ENCODE results near the gene CD209.
"Not testable (repeated sequence)": the region's sequence is repeated elsewhere in the genome, so short reads cannot be mapped to it uniquely, and the experiment has no call there.

Gene CD209

DNA sequence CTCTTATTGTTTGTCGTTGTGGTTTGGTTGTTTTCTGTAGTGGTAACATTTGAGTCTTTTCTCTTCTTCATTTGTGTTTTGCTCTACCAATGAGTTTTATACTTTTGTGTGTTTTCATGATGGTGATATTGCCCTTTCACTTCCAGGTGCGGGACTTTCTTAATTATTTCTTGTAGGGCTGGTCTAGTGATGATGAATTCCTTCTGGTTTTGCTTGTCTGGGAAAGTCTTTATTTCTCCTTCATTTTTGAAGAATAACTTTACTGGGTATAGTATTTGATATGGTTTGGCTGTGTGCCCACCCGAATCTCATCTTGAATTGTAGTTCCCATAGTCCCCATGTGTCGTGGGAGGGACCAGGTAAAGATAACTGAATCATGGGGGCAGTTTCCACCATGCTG, 8.9 kb upstream of the CD209 start:
- Histone ChIP-seq H3K4me1 (ENCODE audit: control insufficient read depth in 1 of 2, insufficient read depth in 2 of 2, low read length in 2 of 2) (no peaks in the 10 kb centered on the region), H3K27me3 (ENCODE audit: control insufficient read depth in 1 of 2, insufficient read depth in 2 of 2, low read length in 2 of 2) (peaks cover 0 to 3% of the 10 kb centered on the region in 2 donors), H3K4me3 (ENCODE audit: low read depth in 1 of 2, low read length in 2 of 2) (no peak overlapping the region), H3K9me3 (ENCODE audit: control insufficient read depth in 1 of 2, low read length in 2 of 2) (peaks cover 14 to 16% of the 10 kb centered on the region in 2 donors), H3K27ac (ENCODE audit: low read depth, low read length) (no peak overlapping the region), H3K36me3 (ENCODE audit: control insufficient read depth in 1 of 2, insufficient read depth in 2 of 2, low read length in 2 of 2) (no peaks in the 10 kb centered on the region), H3K9ac (ENCODE audit: low read depth in 1 of 2, low read length in 2 of 2) (no peak overlapping the region)

GRCh38 chr19:7751157-7751783, 3.9 kb upstream of the CD209 start:
- Histone ChIP-seq H3K4me3 (ENCODE audit: low read depth in 1 of 2, low read length in 2 of 2) (no peak overlapping the region), H3K36me3 (ENCODE audit: control insufficient read depth in 1 of 2, insufficient read depth in 2 of 2, low read length in 2 of 2) (no peaks in the 10 kb centered on the region), H3K27me3 (ENCODE audit: control insufficient read depth in 1 of 2, insufficient read depth in 2 of 2, low read length in 2 of 2) (no peaks in the 10 kb centered on the region), H3K27ac (ENCODE audit: low read depth, low read length) (no peak overlapping the region), H3K9me3 (ENCODE audit: control insufficient read depth in 1 of 2, low read length in 2 of 2) (peaks cover 0 to 1% of the 10 kb centered on the region in 2 donors), H3K9ac (ENCODE audit: low read depth in 1 of 2, low read length in 2 of 2) (no peak overlapping the region), H3K4me1 (ENCODE audit: control insufficient read depth in 1 of 2, insufficient read depth in 2 of 2, low read length in 2 of 2) (no peaks in the 10 kb centered on the region)

GRCh38 chr19:7748756-7749155, 1.4 kb upstream of the CD209 start:
- H3K4me1 ChIP-seq (ENCODE audit: control insufficient read depth in 1 of 2, insufficient read depth in 2 of 2, low read length in 2 of 2): no peaks in the 10 kb centered on the region
- H3K9ac ChIP-seq (ENCODE audit: low read depth in 1 of 2, low read length in 2 of 2): no peak overlapping the region
- H3K4me3 ChIP-seq (ENCODE audit: low read depth in 1 of 2, low read length in 2 of 2): no peak overlapping the region
- no peaks in the 10 kb centered on the region for H3K27me3 ChIP-seq (ENCODE audit: control insufficient read depth in 1 of 2, insufficient read depth in 2 of 2, low read length in 2 of 2)
- no peaks in the 10 kb centered on the region for H3K36me3 ChIP-seq (ENCODE audit: control insufficient read depth in 1 of 2, insufficient read depth in 2 of 2, low read length in 2 of 2)
- H3K27ac ChIP-seq (ENCODE audit: low read depth, low read length): no peak overlapping the region
- no peaks in the 10 kb centered on the region for H3K9me3 ChIP-seq (ENCODE audit: control insufficient read depth in 1 of 2, low read length in 2 of 2)

DNA sequence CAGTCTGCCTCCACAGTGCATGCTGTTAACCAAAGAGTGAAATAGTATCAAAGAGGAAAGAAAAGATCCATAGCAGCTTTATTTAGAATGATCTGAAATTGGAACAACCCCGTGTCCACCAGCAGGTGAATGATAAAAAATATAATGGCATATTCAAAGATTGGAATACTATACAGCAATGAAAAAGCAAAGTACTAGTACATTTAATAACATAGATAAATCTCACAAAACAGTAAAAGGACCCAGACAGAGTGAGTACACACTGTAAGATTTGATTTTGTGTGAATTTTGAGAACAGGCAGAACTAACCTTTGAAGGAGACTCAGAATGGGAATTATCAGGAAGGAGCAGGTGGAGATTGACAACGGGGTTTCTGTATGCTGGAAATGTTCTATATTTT, 837 bp upstream of the CD209 start:
- H3K9ac ChIP-seq (ENCODE audit: low read depth in 1 of 2, low read length in 2 of 2): no peak overlapping the region
- no peaks in the 10 kb centered on the region for H3K9me3 ChIP-seq (ENCODE audit: control insufficient read depth in 1 of 2, low read length in 2 of 2)
- H3K4me3 ChIP-seq (ENCODE audit: low read depth in 1 of 2, low read length in 2 of 2): no peak overlapping the region
- H3K4me1 ChIP-seq (ENCODE audit: control insufficient read depth in 1 of 2, insufficient read depth in 2 of 2, low read length in 2 of 2): no peaks in the 10 kb centered on the region
- no peak overlapping the region for H3K27ac ChIP-seq (ENCODE audit: low read depth, low read length)
- H3K36me3 ChIP-seq (ENCODE audit: control insufficient read depth in 1 of 2, insufficient read depth in 2 of 2, low read length in 2 of 2): no peaks in the 10 kb centered on the region
- H3K27me3 ChIP-seq (ENCODE audit: control insufficient read depth in 1 of 2, insufficient read depth in 2 of 2, low read length in 2 of 2): no peaks in the 10 kb centered on the region

DNA sequence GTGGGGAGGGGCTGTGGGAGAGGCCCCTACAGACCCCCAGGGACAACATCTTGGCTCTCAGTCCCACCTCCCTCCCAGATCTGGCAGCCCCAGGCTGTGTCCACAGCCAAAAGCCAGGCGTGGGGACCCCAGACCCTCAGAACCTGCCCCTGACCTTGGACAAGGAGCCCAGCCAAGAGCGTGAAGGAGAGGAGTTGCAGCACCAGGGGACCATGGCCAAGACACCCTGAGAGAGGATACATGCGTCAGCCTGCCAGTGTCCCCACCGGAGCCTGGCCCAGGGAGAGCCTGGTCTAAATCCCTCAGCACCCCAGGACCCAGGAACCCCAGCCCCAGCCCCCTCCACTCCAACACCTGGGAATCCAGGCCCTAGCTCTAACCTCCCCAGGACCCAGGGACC, 1.0 kb downstream of the CD209 start:
- H3K27me3 ChIP-seq (ENCODE audit: control insufficient read depth in 1 of 2, insufficient read depth in 2 of 2, low read length in 2 of 2); H3K4me3 ChIP-seq (ENCODE audit: low read depth in 1 of 2, low read length in 2 of 2); H3K9ac ChIP-seq (ENCODE audit: low read depth in 1 of 2, low read length in 2 of 2); H3K27ac ChIP-seq (ENCODE audit: low read depth, low read length); H3K36me3 ChIP-seq (ENCODE audit: control insufficient read depth in 1 of 2, insufficient read depth in 2 of 2, low read length in 2 of 2); H3K9me3 ChIP-seq (ENCODE audit: control insufficient read depth in 1 of 2, low read length in 2 of 2); H3K4me1 ChIP-seq (ENCODE audit: control insufficient read depth in 1 of 2, insufficient read depth in 2 of 2, low read length in 2 of 2): not testable (repeated sequence)

- H3K36me3 ChIP-seq (ENCODE audit: control insufficient read depth in 1 of 2, insufficient read depth in 2 of 2, low read length in 2 of 2): no peaks in the 10 kb centered on the region
- no peaks in the 10 kb centered on the region for H3K27me3 ChIP-seq (ENCODE audit: control insufficient read depth in 1 of 2, insufficient read depth in 2 of 2, low read length in 2 of 2)
- H3K9ac ChIP-seq (ENCODE audit: low read depth in 1 of 2, low read length in 2 of 2): no peak overlapping the region
- no peak overlapping the region for H3K4me3 ChIP-seq (ENCODE audit: low read depth in 1 of 2, low read length in 2 of 2)
- no peaks in the 10 kb centered on the region for H3K9me3 ChIP-seq (ENCODE audit: control insufficient read depth in 1 of 2, low read length in 2 of 2)
- no peak overlapping the region for H3K27ac ChIP-seq (ENCODE audit: low read depth, low read length)
- no peaks in the 10 kb centered on the region for H3K4me1 ChIP-seq (ENCODE audit: control insufficient read depth in 1 of 2, insufficient read depth in 2 of 2, low read length in 2 of 2)
Measured at GRCh38 chr19:7744871-7745650, 2.3 kb downstream of the CD209 start.

DNA sequence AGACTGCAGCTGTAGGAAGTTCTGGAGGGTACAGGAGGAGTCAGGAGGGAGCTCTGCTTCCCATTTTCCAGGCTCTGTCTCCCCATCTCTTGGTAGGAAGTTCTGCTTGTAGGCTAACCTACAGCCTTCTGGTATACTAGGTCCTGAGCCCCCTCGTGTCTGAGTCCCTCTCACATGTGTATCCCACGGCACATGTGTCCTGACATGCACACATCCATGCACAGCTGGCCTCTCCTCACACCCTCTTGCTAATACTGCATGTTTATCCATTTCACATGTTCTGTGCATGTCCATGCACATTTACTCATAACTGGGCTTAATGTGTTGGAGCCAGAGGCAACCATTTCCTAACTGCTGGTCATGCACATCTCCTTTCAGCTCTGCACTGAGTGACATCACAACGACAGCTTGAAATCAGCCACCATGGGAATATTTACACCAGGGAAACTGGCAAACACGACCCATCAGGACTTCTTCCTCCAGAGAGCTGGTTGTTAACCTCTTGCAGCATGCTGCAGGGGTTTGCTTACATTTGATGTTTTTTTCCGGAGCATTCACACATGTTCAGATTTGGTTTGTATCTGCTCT, 3.0 kb downstream of the CD209 start:
- Histone ChIP-seq H3K27me3 (ENCODE audit: control insufficient read depth in 1 of 2, insufficient read depth in 2 of 2, low read length in 2 of 2) (no peaks in the 10 kb centered on the region), H3K36me3 (ENCODE audit: control insufficient read depth in 1 of 2, insufficient read depth in 2 of 2, low read length in 2 of 2) (no peaks in the 10 kb centered on the region), H3K4me1 (ENCODE audit: control insufficient read depth in 1 of 2, insufficient read depth in 2 of 2, low read length in 2 of 2) (no peaks in the 10 kb centered on the region), H3K9me3 (ENCODE audit: control insufficient read depth in 1 of 2, low read length in 2 of 2) (no peaks in the 10 kb centered on the region), H3K9ac (ENCODE audit: low read depth in 1 of 2, low read length in 2 of 2) (no peak overlapping the region), H3K27ac (ENCODE audit: low read depth, low read length) (no peak overlapping the region), H3K4me3 (ENCODE audit: low read depth in 1 of 2, low read length in 2 of 2) (no peak overlapping the region)

GRCh38 chr19:7743425-7743841, 3.9 kb downstream of the CD209 start:
- no peaks in the 10 kb centered on the region for H3K4me1 ChIP-seq (ENCODE audit: control insufficient read depth in 1 of 2, insufficient read depth in 2 of 2, low read length in 2 of 2)
- H3K9ac ChIP-seq (ENCODE audit: low read depth in 1 of 2, low read length in 2 of 2): no peak overlapping the region
- no peaks in the 10 kb centered on the region for H3K27me3 ChIP-seq (ENCODE audit: control insufficient read depth in 1 of 2, insufficient read depth in 2 of 2, low read length in 2 of 2)
- H3K36me3 ChIP-seq (ENCODE audit: control insufficient read depth in 1 of 2, insufficient read depth in 2 of 2, low read length in 2 of 2): no peaks in the 10 kb centered on the region
- no peak overlapping the region for H3K27ac ChIP-seq (ENCODE audit: low read depth, low read length)
- H3K9me3 ChIP-seq (ENCODE audit: control insufficient read depth in 1 of 2, low read length in 2 of 2): no peaks in the 10 kb centered on the region
- H3K4me3 ChIP-seq (ENCODE audit: low read depth in 1 of 2, low read length in 2 of 2): no peak overlapping the region

DNA sequence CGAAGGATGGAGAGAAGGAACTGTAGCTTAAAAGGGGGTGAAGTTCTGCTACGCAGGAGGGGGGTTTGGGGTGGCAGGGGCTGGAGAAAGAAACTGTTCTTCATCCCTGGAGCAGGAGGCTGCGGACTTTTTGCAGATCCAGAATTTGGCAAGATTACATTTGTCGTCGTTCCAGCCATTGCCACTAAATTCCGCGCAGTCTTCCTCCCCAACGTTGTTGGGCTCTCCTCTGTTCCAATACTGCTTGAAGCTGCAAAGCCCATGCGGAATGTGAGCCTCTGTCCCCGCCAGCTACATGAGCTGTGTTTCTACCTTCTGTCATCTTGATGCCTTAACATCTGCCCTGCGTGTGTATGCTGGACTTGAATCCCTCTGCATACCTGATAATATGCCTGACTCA, 4.3 kb downstream of the CD209 start:
- Histone ChIP-seq H3K9me3 (ENCODE audit: control insufficient read depth in 1 of 2, low read length in 2 of 2) (no peaks in the 10 kb centered on the region), H3K4me3 (ENCODE audit: low read depth in 1 of 2, low read length in 2 of 2) (no peak overlapping the region), H3K27me3 (ENCODE audit: control insufficient read depth in 1 of 2, insufficient read depth in 2 of 2, low read length in 2 of 2) (no peaks in the 10 kb centered on the region), H3K27ac (ENCODE audit: low read depth, low read length) (no peak overlapping the region), H3K36me3 (ENCODE audit: control insufficient read depth in 1 of 2, insufficient read depth in 2 of 2, low read length in 2 of 2) (no peaks in the 10 kb centered on the region), H3K4me1 (ENCODE audit: control insufficient read depth in 1 of 2, insufficient read depth in 2 of 2, low read length in 2 of 2) (no peaks in the 10 kb centered on the region), H3K9ac (ENCODE audit: low read depth in 1 of 2, low read length in 2 of 2) (no peak overlapping the region)

DNA sequence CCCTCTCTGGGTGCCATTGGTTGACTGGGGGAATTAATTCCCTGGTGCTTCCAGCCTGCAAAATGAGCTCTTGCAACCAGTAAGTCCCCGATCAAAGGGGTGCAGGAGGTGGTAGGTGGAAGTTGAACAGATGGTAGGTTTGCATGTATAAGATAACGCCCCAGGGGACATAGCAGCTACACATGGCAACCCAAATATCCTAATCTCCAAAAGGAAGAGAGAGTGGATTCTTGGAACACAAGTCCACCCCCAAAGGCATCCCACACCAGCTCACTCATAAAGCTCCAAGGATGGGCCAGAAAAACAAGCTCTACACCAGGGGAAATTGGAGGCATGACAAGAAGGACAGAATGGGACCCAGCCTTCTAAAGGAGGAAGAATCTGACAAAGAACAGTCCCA, 4.8 kb downstream of the CD209 start:
- Histone ChIP-seq H3K27ac (ENCODE audit: low read depth, low read length) (no peak overlapping the region), H3K4me3 (ENCODE audit: low read depth in 1 of 2, low read length in 2 of 2) (no peak overlapping the region), H3K9ac (ENCODE audit: low read depth in 1 of 2, low read length in 2 of 2) (no peak overlapping the region), H3K36me3 (ENCODE audit: control insufficient read depth in 1 of 2, insufficient read depth in 2 of 2, low read length in 2 of 2) (no peaks in the 10 kb centered on the region), H3K9me3 (ENCODE audit: control insufficient read depth in 1 of 2, low read length in 2 of 2) (no peaks in the 10 kb centered on the region), H3K27me3 (ENCODE audit: control insufficient read depth in 1 of 2, insufficient read depth in 2 of 2, low read length in 2 of 2) (no peaks in the 10 kb centered on the region), H3K4me1 (ENCODE audit: control insufficient read depth in 1 of 2, insufficient read depth in 2 of 2, low read length in 2 of 2) (no peaks in the 10 kb centered on the region)

Measured in duodenal mucosa (tissue), 2 donors.